Panc1 (cell line): Measurements from ENCODE around the gene PTPRE. TPM values are rescaled to one million over a fixed set of nuclear protein-coding genes. Genes with fewer than 3 reads are reported as not detected.

ENCODE experiments used
- ATAC-seq: fragments of 200-7000 bp; cut with Tn5 transposase; 2 replicates; pipeline ENCODE4 v1.9.1; 2020; ENCODE audit warnings: mild to moderate bottlenecking, moderate library complexity
- BruUV-seq: library from RNA; stranded (reverse); fragments of 400-500 nt; replicated peaks from 2 replicates; lab custom pipeline; 2021; lab: Mats Ljungman, UMichigan
- CTCF ChIA-PET: fragments of 300-600 bp; sonication (Branson Sonifier 250); formaldehyde crosslinking; loops from one replicate; lab custom pipeline; 2022; ENCODE audit warnings: antibody characterized with exemption; lab: Charles Lee
- POLR2A ChIA-PET: fragments of 300-600 bp; sonication (Branson Sonifier 250); formaldehyde crosslinking; loops from one replicate; lab custom pipeline; 2022; ENCODE audit warnings: antibody characterized with exemption; lab: Charles Lee
- DNase-seq: peaks from one replicate; pipeline ENCODE4 v3.0.0-alpha.2; 2010; ENCODE audit warnings: low read depth, low spot score
- H3K27ac ChIP-seq: 2 replicates; pipeline ENCODE4 v1.5.1; 2011; ENCODE audit warnings: mild to moderate bottlenecking, low read length, inconsistent platforms
- H3K27me3 ChIP-seq: fragments of 200-500 bp; sonication (Bioruptor generic); 2 replicates; pipeline ENCODE4 v1.6.0; 2014; ENCODE audit warnings: low read length, inconsistent platforms; ENCODE audit not compliant: control insufficient read depth, insufficient read depth
- H3K36me3 ChIP-seq: fragments of 200-500 bp; sonication (Bioruptor generic); 2 replicates; pipeline ENCODE4 v1.5.1; 2014; ENCODE audit warnings: inconsistent platforms, mild to moderate bottlenecking, low read length, moderate library complexity; ENCODE audit not compliant: control insufficient read depth, insufficient read depth
- H3K4me1 ChIP-seq: 2 replicates; pipeline ENCODE4 v1.5.1; 2011; ENCODE audit warnings: inconsistent platforms, mild to moderate bottlenecking, low read length, moderate library complexity; ENCODE audit not compliant: control insufficient read depth, insufficient read depth
- H3K4me3 ChIP-seq, 2 experiments: 2 replicates each; pipeline ENCODE4 v1.5.1; 2011 to 2012; ENCODE audit warnings: low read depth in 2 of 2, low read length in 2 of 2, mild to moderate bottlenecking in 2 of 2, inconsistent platforms in 1 of 2, moderate library complexity in 1 of 2
- H3K9me3 ChIP-seq: fragments of 200-500 bp; sonication (Bioruptor generic); 2 replicates; pipeline ENCODE4 v1.5.1; 2014; ENCODE audit warnings: low read depth, mild to moderate bottlenecking, inconsistent platforms, low read length, moderate library complexity; ENCODE audit not compliant: control insufficient read depth, insufficient read depth
- CTCF ChIP-seq: fragments of 450-650 bp; IDR thresholded peaks from 2 replicates; pipeline ENCODE4 v1.5.1; 2017; ENCODE audit warnings: mild to moderate bottlenecking
- POLR2AphosphoS5 ChIP-seq: IDR thresholded peaks from 2 replicates; pipeline ENCODE4 v1.6.1; 2012; ENCODE audit warnings: mild to moderate bottlenecking, low read depth, low read length, moderate library complexity
- REST ChIP-seq, 2 experiments: IDR thresholded peaks; 2 replicates each; pipeline ENCODE4 v1.6.1; 2011 to 2012; ENCODE audit warnings: low read depth in 2 of 2, control low read depth in 1 of 2, low read length in 1 of 2, mild to moderate bottlenecking in 1 of 2, moderate library complexity in 1 of 2; ENCODE audit not compliant: insufficient read depth in 1 of 2
- SIN3A ChIP-seq: IDR thresholded peaks from 2 replicates; pipeline ENCODE4 v1.6.1; 2012; ENCODE audit warnings: low read depth, mild to moderate bottlenecking, low read length, moderate library complexity, borderline replicate concordance; ENCODE audit not compliant: insufficient read depth
- TCF7L2 ChIP-seq: IDR thresholded peaks from 2 replicates; pipeline ENCODE4 v1.6.1; 2011; ENCODE audit warnings: mild to moderate bottlenecking, low read depth, low read length, inconsistent platforms
- in situ Hi-C: cut with HindIII; loops from 2 replicates; pipeline ENCODE4 v1.10.0; 2016; ENCODE audit warnings: low sequenced_read_pairs, low pct_unique_long_range_greater_than_20kb
- intact Hi-C: fragments of 100-400 bp; cut with micrococcal nuclease; formaldehyde crosslinking; loops from one replicate; pipeline ENCODE4 v1.10.0; 2022; ENCODE audit not compliant: unreplicated experiment
- total RNA-seq: library from RNA; stranded (reverse); gene quantifications from one replicate; pipeline ENCODE4 v1.2.1, GENCODE V29; 2021; ENCODE audit not compliant: unreplicated experiment

The PTPRE gene
- total RNA-seq, 1 experiment from 2014 or later: 0.44 TPM

GRCh38 chr10:127926455-127926854 is 19.6 kb downstream of the PTPRE start:
- ChIA-PET POLR2A (no interaction called here), CTCF (no interaction called here)
- no TSS peak for BruUV-seq
- TF ChIP-seq CTCF (no peak), SIN3A (no peak), POLR2AphosphoS5 (no peak), TCF7L2 (no peak)
- Histone ChIP-seq H3K27ac (no peak overlapping the region), H3K9me3 (no peaks in the 10 kb centered on the region), H3K27me3 (no peaks in the 10 kb centered on the region; the same call in 1 of the 2 replicates), H3K4me3 (no peak overlapping the region), H3K4me1 (peaks cover 15% of the 10 kb centered on the region), H3K36me3 (no peaks in the 10 kb centered on the region)
- in situ Hi-C loops: no loop called here
- intact Hi-C loops: no loop called here
- ATAC-seq (no peak), DNase-seq (no peak)

GRCh38 chr10:127928021-127928806 is 21.3 kb downstream of the PTPRE start:
- ChIA-PET CTCF (no interaction called here), POLR2A (no interaction called here)
- Histone ChIP-seq H3K36me3 (no peaks in the 10 kb centered on the region), H3K27ac (no peak overlapping the region; the same call in 1 of the 2 replicates), H3K4me3 (no peak overlapping the region), H3K4me1 (peaks cover 5% of the 10 kb centered on the region), H3K27me3 (no peaks in the 10 kb centered on the region; the same call in 1 of the 2 replicates), H3K9me3 (no peaks in the 10 kb centered on the region)
- no peak for DNase-seq
- intact Hi-C loops (no loop called here), in situ Hi-C loops (no loop called here)
- ATAC-seq: peak; percentile 68
- no peak for TF ChIP-seq REST (IDR thresholded peaks at IDR 0.05; ENCODE audit: insufficient read depth in 1 of 2, low read depth in 2 of 2, low read length in 1 of 2)
- no peak for TF ChIP-seq SIN3A
- TF ChIP-seq TCF7L2: no peak
- TF ChIP-seq POLR2AphosphoS5: no peak
- TF ChIP-seq CTCF: no peak
- no TSS peak for BruUV-seq
